ENCODE results near the gene EFL1.

GRCh38 chr15:82132742-82133141, 129.8 kb downstream of the EFL1 start:
- TF ChIP-seq CTCF (IDR thresholded peaks at IDR 0.05 in 4 of 5, conservative IDR thresholded peaks at IDR 0.05 in 1 of 5) (no peak), POLR2A (IDR thresholded peaks at IDR 0.05) (no peak)

Data from gastrocnemius medialis (tissue), 4 donors.